Keratinocyte (primary cell): ENCODE results near the gene NFATC1. TPM values are rescaled to one million over a fixed set of nuclear protein-coding genes. Genes with fewer than 3 reads are reported as not detected.

Source experiments
- DNase-seq: peaks from one replicate; pipeline ENCODE4 v3.0.0-alpha.2; 2011; ENCODE audit warnings: low read depth, missing footprints, low spot score
- FAIRE-seq: peaks from 2 replicates; lab custom pipeline; 2011; peaks lifted over from hg19 to GRCh38; lab: Jason Lieb, UNC
- H2AFZ ChIP-seq: 2 replicates; pipeline ENCODE4 v1.6.0; 2012; ENCODE audit warnings: low read length, control low read depth, inconsistent platforms; ENCODE audit not compliant: control insufficient read depth
- H3K27ac ChIP-seq: 2 replicates; pipeline ENCODE4 v1.5.1; 2011; ENCODE audit warnings: low read length; ENCODE audit not compliant: control insufficient read depth, insufficient read depth
- H3K27me3 ChIP-seq: 3 replicates; pipeline ENCODE4 v1.6.0; 2011; ENCODE audit warnings: low read length; ENCODE audit not compliant: control insufficient read depth, insufficient read depth; ENCODE audit errors: extremely low read depth
- H3K36me3 ChIP-seq, 2 experiments: 2 replicates in 1 of 2; 3 replicates in 1 of 2; pipeline ENCODE4 v1.5.1; 2011; ENCODE audit warnings: low read length in 2 of 2, mild to moderate bottlenecking in 1 of 2; ENCODE audit not compliant: control insufficient read depth in 2 of 2, insufficient read depth in 2 of 2; ENCODE audit errors: extremely low read depth in 1 of 2
- H3K4me1 ChIP-seq: 3 replicates; pipeline ENCODE4 v1.5.1; 2011; ENCODE audit warnings: low read length; ENCODE audit not compliant: control insufficient read depth, insufficient read depth; ENCODE audit errors: extremely low read depth
- H3K4me2 ChIP-seq: 3 replicates; pipeline ENCODE4 v1.6.0; 2011; ENCODE audit warnings: low read depth, low read length; ENCODE audit not compliant: control insufficient read depth, insufficient read depth; ENCODE audit errors: extremely low read depth
- H3K4me3 ChIP-seq, 3 experiments: fragments of 200-600 bp in 1 of 3; sonication (generic) in 1 of 3; 2 replicates in 2 of 3; 3 replicates in 1 of 3; pipeline ENCODE4 v1.5.1; 2011 to 2016; ENCODE audit warnings: low read length in 3 of 3, mild to moderate bottlenecking in 3 of 3, control low read depth in 2 of 3, inconsistent platforms in 1 of 3, low read depth in 1 of 3, mixed read lengths in 1 of 3, mixed run types in 1 of 3, moderate library complexity in 1 of 3; ENCODE audit not compliant: control insufficient read depth in 2 of 3, insufficient read depth in 2 of 3; ENCODE audit errors: extremely low read depth in 1 of 3
- H3K79me2 ChIP-seq: 2 replicates; pipeline ENCODE4 v1.6.0; 2012; ENCODE audit warnings: low read length; ENCODE audit not compliant: control insufficient read depth, insufficient read depth
- H3K9ac ChIP-seq: 3 replicates; pipeline ENCODE4 v1.6.0; 2011; ENCODE audit warnings: low read length; ENCODE audit not compliant: control insufficient read depth, insufficient read depth; ENCODE audit errors: extremely low read depth
- H3K9me1 ChIP-seq: 3 replicates; pipeline ENCODE4 v1.6.0; 2011; ENCODE audit warnings: low read length; ENCODE audit not compliant: control insufficient read depth, insufficient read depth; ENCODE audit errors: extremely low read depth
- H3K9me3 ChIP-seq: 2 replicates; pipeline ENCODE4 v1.5.1; 2012; ENCODE audit warnings: low read depth, low read length; ENCODE audit not compliant: control insufficient read depth
- H4K20me1 ChIP-seq: 3 replicates; pipeline ENCODE4 v1.6.0; 2011; ENCODE audit warnings: low read length; ENCODE audit not compliant: control insufficient read depth, insufficient read depth; ENCODE audit errors: extremely low read depth
- CTCF ChIP-seq, 3 experiments: IDR thresholded peaks in 1 of 3; conservative IDR thresholded peaks in 1 of 3; optimal IDR thresholded peaks in 1 of 3; 2 replicates in 2 of 3; 3 replicates in 1 of 3; pipeline versions ENCODE3 to v1.5.1; 2011; ENCODE audit warnings: low read length in 3 of 3, mild to moderate bottlenecking in 3 of 3, moderate library complexity in 2 of 3, control low read depth in 1 of 3, inconsistent platforms in 1 of 3; ENCODE audit not compliant: insufficient read depth in 2 of 3; ENCODE audit errors: extremely low read depth in 1 of 3
- EZH2 ChIP-seq: IDR thresholded peaks from one replicate; pipeline ENCODE4 v1.6.1; 2012; ENCODE audit warnings: inconsistent platforms, mild to moderate bottlenecking, low read length, moderate library complexity
- dilution Hi-C: fragments of 300-500 bp; cut with MboI; formaldehyde crosslinking; loops from one replicate; pipeline ENCODE4 v1.7.0; 2020; ENCODE audit warnings: low sequenced_read_pairs; ENCODE audit not compliant: extremely low pct_ligation_motif_present
- polyA minus RNA-seq, 3 experiments: library from RNA; depleted of rRNA, polyadenylated mRNA; stranded (reverse); fragments of >200 nt; gene quantifications; 1 replicate in 1 of 3; 2 replicates in 1 of 3; 3 replicates in 1 of 3; pipeline ENCODE4 v1.2.3, GENCODE V29; 2011
- polyA plus RNA-seq, 5 experiments: library from polyadenylated mRNA; depleted of rRNA in 3 of 5; stranded (reverse) in 3 of 5; stranded (forward) in 1 of 5; unstranded in 1 of 5; fragments of >200 nt; gene quantifications; 1 replicate in 1 of 5; 2 replicates in 3 of 5; 3 replicates in 1 of 5; pipeline versions ENCODE4 v1.2.1 to v1.2.3, GENCODE V29; 2011 to 2012; ENCODE audit warnings: missing spikeins in 2 of 5, low read depth in 1 of 5, low replicate concordance in 1 of 5

NFATC1 gene
- polyA plus RNA-seq (0.27 to 1.4 TPM (median 0.77 TPM) in 3 replicates), polyA minus RNA-seq (0.40 to 3.3 TPM (median 1.5 TPM) in 3 replicates)
- polyA plus RNA-seq (2011; ENCODE audit: low read depth): 4.0 TPM
- 0.92 and 1.2 TPM in 2 replicates for polyA plus RNA-seq (2011; cell fraction: cytosol; rRNA removed)
- polyA plus RNA-seq (2011; cell fraction: nucleus; rRNA removed): 1.7 and 2.5 TPM in 2 replicates
- polyA plus RNA-seq (2012; ENCODE audit: low replicate concordance): 1.7 and 3.0 TPM in 2 replicates
- polyA minus RNA-seq (2011; cell fraction: cytosol; rRNA and poly(A)+ RNA removed): 1.5 TPM
- 1.8 and 2.2 TPM in 2 replicates for polyA minus RNA-seq (2011; cell fraction: nucleus; rRNA and poly(A)+ RNA removed)

DNA sequence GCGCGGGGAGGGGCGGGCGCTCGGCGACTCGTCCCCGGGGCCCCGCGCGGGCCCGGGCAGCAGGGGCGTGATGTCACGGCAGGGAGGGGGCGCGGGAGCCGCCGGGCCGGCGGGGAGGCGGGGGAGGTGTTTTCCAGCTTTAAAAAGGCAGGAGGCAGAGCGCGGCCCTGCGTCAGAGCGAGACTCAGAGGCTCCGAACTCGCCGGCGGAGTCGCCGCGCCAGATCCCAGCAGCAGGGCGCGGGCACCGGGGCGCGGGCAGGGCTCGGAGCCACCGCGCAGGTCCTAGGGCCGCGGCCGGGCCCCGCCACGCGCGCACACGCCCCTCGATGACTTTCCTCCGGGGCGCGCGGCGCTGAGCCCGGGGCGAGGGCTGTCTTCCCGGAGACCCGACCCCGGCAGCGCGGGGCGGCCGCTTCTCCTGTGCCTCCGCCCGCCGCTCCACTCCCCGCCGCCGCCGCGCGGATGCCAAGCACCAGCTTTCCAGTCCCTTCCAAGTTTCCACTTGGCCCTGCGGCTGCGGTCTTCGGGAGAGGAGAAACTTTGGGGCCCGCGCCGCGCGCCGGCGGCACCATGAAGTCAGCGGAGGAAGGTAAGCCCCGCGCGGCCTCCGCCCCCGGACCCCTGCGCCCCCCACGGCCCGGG lies at the start of gene NFATC1:
NFATC1 (plus strand) TSS at position 170 of the 644 bp plus-strand sequence; CDS start at position 465, 295 bp downstream.
- Histone ChIP-seq H3K27me3 (peaks cover 39% of the 10 kb centered on the region), H3K9ac (peak within 1 kb of the TSS; percentile 37), H3K27ac (no peak within 1 kb of the TSS), H3K9me1 (no peaks in the 10 kb centered on the region), H3K9me3 (no peaks in the 10 kb centered on the region), H3K79me2 (no peaks in the 10 kb centered on the region), H3K4me3 (peak within 1 kb of the TSS; percentile 20 to 49 (median 36)), H3K36me3 (no peaks in the 10 kb centered on the region), H3K4me2 (peak within 1 kb of the TSS; percentile 64), H2AFZ (peak within 1 kb of the TSS; percentile 75), H4K20me1 (no peaks in the 10 kb centered on the region), H3K4me1 (peaks cover 3% of the 10 kb centered on the region)
- TF ChIP-seq CTCF (optimal IDR thresholded peaks at IDR 0.05 in 1 of 3, IDR thresholded peaks at IDR 0.05 in 1 of 3, conservative IDR thresholded peaks at IDR 0.05 in 1 of 3; ENCODE audit: extremely low read depth in 1 of 3, insufficient read depth in 2 of 3, low read length in 3 of 3): no peak
- TF ChIP-seq EZH2: no peak
- no peak for FAIRE-seq
- dilution Hi-C loops: no loop called here
- DNase-seq: no peak

DNA sequence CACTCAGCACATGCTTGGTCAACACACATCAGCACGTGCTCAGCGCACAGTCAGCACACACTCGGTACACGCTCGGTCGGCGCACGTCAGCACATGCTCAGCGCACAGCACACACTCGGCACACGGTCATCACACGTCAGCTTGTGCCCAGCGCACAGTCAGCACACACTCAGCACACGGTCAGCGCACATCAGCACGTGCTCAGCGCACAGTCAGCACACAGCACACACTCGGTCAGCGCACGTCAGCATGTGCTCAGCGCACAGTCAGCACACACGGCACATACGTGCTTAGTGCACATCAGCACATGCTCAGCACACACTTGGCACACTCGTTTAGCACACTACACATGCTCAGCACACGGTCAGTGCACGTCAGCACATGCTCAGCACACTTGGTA lies 49.7 kb upstream of the NFATC1 start:
- H3K9ac ChIP-seq: no peak overlapping the region
- H3K79me2 ChIP-seq: no peaks in the 10 kb centered on the region
- H3K27me3 ChIP-seq: no peaks in the 10 kb centered on the region
- peaks cover 14% of the 10 kb centered on the region in 2 experiments for H3K36me3 ChIP-seq
- H3K4me3 ChIP-seq: no peak overlapping the region
- H3K9me3 ChIP-seq: no peaks in the 10 kb centered on the region
- no peak overlapping the region for H3K4me2 ChIP-seq
- dilution Hi-C loops: no loop called here
- no peak for TF ChIP-seq EZH2
- no peak for TF ChIP-seq CTCF (optimal IDR thresholded peaks at IDR 0.05 in 1 of 3, IDR thresholded peaks at IDR 0.05 in 1 of 3, conservative IDR thresholded peaks at IDR 0.05 in 1 of 3; ENCODE audit: extremely low read depth in 1 of 3, insufficient read depth in 2 of 3, low read length in 3 of 3)
- DNase-seq (no peak), FAIRE-seq (no peak)
- H3K9me1 ChIP-seq: no peaks in the 10 kb centered on the region
- H4K20me1 ChIP-seq: no peaks in the 10 kb centered on the region
- H3K27ac ChIP-seq: no peak overlapping the region
- no peaks in the 10 kb centered on the region for H3K4me1 ChIP-seq
- no peak overlapping the region for H2AFZ ChIP-seq
